ENCODE measurements around the gene KDM2B.

Gene KDM2B

DNA sequence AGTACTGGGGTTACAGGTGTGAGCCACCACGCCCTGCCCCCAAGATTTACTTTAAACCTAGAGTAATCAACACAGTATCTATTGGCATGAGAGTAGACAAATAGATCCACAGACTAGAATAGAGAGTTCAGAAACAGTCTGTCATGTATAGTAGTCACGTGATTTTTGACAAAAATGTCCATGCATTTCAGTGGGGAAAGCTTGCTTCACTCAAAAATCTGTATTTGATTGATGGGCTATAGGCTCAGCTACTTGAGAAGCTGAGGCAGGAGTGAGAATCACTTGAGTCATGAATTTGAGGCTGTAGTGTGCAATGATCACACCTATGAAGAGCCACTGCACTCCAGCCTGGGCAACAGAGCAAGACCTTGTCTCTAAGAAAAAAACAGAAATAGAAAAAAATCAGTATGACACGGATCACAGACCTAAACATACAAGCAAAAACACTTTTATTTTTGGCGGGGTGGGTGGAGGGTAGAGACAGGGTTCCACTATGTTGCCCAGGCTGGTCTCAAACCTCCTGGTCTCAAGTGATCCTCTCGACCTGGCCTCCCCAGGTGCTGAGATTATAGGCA, 37.9 kb upstream of the KDM2B start:
- DNase-seq (ENCODE audit: extremely low read depth, low read depth): no peak
- TF ChIP-seq, protein P1, sequence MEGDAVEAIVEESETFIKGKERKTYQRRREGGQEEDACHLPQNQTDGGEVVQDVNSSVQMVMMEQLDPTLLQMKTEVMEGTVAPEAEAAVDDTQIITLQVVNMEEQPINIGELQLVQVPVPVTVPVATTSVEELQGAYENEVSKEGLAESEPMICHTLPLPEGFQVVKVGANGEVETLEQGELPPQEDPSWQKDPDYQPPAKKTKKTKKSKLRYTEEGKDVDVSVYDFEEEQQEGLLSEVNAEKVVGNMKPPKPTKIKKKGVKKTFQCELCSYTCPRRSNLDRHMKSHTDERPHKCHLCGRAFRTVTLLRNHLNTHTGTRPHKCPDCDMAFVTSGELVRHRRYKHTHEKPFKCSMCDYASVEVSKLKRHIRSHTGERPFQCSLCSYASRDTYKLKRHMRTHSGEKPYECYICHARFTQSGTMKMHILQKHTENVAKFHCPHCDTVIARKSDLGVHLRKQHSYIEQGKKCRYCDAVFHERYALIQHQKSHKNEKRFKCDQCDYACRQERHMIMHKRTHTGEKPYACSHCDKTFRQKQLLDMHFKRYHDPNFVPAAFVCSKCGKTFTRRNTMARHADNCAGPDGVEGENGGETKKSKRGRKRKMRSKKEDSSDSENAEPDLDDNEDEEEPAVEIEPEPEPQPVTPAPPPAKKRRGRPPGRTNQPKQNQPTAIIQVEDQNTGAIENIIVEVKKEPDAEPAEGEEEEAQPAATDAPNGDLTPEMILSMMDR (IDR thresholded peaks at IDR 0.05; ENCODE audit: low read depth, low read length, missing control alignments): no peak
- no peak overlapping the region for H3K4me3 ChIP-seq (replicated peaks; ENCODE audit: low read depth, low read length)

DNA sequence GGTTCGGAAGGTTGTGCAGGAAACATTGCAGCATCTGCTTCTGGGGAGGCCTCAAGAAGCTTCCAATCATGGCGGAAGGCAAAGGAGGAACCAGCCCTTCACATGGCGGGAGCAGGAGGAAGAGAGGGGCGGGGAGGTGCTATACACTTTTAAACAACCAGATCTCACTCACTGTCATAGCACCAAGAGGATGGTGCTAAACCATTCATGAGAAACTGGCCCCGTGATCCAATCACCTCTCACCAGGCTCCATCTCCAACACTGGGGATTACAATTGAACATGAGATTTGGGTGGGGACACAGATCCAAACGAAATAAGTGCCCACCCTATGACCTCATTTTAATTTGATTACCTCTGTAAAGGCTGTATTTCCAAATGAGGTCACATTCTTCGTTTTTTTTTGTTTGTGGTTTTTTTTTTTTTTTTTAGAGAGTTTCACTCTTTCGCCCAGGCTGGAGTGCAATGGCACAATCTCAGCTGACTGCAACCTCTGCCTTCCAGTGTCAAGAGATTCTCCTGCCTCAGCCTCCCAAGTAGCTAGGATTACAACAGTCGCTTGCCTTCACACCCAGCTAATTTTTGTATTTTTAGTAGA, 34.1 kb upstream of the KDM2B start:
- H3K4me3 ChIP-seq (replicated peaks; ENCODE audit: low read depth, low read length): no peak overlapping the region

DNA sequence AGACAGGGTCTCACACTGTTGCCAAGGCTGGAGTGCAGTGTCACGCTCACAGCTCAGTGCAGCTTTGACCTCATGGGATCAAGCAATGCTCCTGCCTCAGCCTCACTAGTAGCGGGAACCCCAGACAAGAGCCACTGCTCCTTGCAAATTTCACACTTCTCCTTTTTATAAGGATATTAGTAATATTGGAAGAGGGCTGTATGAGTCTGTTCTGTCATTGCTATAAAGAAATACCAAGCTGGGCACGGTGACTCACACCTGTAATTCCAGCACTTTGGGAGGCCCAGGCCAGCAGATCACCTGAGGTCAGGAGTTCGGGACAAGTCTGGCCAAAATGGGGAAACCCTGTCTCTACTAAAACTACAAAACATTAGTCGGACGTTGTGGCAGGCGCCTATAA, 32.6 kb upstream of the KDM2B start:
- TF ChIP-seq, protein P1 (IDR thresholded peaks at IDR 0.05; ENCODE audit: low read depth, low read length, missing control alignments): no peak
- no peak overlapping the region for H3K4me3 ChIP-seq (replicated peaks; ENCODE audit: low read depth, low read length)
- no peak for DNase-seq (ENCODE audit: extremely low read depth, low read depth)

More for the DNA sequence above, 34.1 kb upstream of the KDM2B start:
- no peak for DNase-seq (ENCODE audit: extremely low read depth, low read depth)
- TF ChIP-seq, protein P1 (IDR thresholded peaks at IDR 0.05; ENCODE audit: low read depth, low read length, missing control alignments): no peak

DNA sequence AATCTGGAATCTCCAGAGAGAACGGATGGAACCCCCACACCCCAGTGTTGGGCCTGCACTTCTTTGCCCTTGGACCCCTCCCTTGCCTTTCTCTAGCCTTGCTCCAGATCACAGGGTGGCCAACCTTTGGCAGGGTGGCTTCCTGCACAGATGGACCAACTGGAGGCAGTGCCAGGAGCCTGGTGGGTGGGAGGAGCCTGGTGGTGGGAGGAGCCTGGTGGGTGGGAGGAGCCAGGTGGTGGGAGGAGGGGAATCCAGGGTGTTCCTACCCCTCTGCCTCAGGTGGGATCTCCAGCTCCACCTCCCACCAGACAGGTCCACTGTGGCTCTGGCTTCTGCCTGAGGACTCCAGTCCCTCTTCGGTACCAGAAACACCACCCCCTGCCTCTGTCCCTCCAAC, 30.5 kb upstream of the KDM2B start:
- DNase-seq (ENCODE audit: extremely low read depth, low read depth): no peak
- H3K4me3 ChIP-seq (replicated peaks; ENCODE audit: low read depth, low read length): no peak overlapping the region
- TF ChIP-seq, protein P1 (IDR thresholded peaks at IDR 0.05; ENCODE audit: low read depth, low read length, missing control alignments): no peak

DNA sequence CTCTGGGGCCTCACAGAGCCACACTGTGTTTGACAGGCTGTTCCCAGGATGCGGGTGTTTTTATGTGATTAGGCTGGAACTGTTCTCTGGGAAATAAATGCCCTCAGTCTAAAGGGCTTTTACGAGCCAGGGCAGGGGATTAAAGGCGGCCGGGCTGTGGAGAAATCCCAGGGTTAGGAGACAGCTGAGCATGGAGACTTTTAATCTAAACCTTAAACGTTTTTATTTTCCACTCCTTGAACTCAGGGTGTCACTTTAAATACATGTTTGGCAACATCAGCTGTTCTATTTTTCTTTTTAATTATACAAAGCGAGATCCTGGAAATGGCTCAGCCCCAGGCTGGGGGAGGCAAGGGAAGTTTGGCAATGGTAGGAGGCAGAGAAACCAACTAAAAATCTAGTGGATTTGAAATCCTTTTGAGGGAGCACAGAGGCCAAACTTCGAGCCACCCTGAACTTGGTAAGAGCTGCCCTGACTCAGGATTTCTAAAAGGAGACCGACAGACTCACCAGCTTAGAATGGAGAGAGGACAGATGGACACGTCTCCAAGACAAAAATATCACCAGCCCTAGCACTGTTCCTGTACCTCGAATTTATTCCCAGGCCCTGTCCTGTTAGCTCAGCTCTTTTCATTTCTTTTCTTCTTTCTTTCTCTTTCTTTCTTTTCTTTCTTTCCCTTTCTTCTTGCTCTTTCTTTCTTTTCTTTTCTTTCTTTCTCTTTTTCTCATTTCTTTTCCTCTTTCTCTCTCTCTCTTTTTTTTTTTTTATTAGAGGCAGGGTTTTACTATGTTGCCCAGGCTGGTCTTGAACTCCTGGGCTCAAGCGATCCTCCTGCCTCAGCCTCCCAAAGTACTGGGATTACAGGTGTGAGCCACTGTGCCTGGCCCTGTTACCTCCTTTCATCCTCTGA, 29.7 kb upstream of the KDM2B start:
- DNase-seq (ENCODE audit: extremely low read depth, low read depth): no peak
- TF ChIP-seq, protein P1 (IDR thresholded peaks at IDR 0.05; ENCODE audit: low read depth, low read length, missing control alignments): no peak
- H3K4me3 ChIP-seq (replicated peaks; ENCODE audit: low read depth, low read length): no peak overlapping the region

DNA sequence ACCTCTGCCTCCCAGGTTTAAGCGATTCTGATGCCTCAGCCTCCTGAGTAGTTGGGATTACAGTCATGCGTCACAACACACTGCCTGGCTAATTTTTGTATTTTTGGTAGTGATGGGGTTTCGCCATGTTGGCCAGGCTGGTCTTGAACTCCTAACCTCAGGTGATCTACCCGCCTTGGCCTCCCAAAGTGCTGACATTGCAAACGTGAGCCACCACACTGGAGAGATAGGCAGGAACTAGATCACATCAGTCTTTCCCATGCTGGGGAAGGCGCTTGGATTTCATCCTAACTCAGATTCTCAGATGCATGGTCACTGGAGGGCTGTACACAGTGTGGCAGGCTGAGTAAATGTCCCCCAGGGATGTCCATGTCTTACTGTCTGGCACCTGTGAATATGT, 27.5 kb upstream of the KDM2B start:
- TF ChIP-seq, protein P1 (IDR thresholded peaks at IDR 0.05; ENCODE audit: low read depth, low read length, missing control alignments): no peak
- DNase-seq (ENCODE audit: extremely low read depth, low read depth): no peak
- no peak overlapping the region for H3K4me3 ChIP-seq (replicated peaks; ENCODE audit: low read depth, low read length)
